GM21576 (cell line): Measurements from ENCODE around the gene NEK1.
"Not testable (repeated sequence)": the region's sequence is repeated elsewhere in the genome, so short reads cannot be mapped to it uniquely, and the experiment has no call there.

Experiments used
- ATAC-seq: cut with Tn5 transposase; IDR thresholded peaks from one replicate; pipeline ENCODE4 v1.9.1; 2021; ENCODE audit warnings: mild to moderate bottlenecking, moderate library complexity; ENCODE audit not compliant: unreplicated experiment

The NEK1 gene

DNA sequence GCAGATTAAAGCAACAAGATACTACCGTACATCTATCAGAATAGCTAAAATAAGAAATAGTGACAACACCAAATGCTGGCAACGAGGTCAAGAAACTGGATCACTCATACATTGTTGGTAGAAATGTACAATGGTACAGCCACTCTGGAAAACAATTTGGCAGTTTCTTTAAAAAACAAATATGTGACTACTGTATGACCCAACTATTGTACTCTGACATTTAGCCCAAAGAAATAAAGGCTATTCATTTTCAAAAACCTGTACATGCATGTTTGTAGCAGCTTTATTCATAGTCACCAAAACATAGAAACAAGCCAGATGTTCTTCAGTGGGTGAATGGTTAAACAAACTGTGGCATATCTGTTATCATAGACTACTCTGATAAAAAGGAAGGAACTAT, 16.2 kb upstream of the NEK1 start:
- ATAC-seq, result no peak

DNA sequence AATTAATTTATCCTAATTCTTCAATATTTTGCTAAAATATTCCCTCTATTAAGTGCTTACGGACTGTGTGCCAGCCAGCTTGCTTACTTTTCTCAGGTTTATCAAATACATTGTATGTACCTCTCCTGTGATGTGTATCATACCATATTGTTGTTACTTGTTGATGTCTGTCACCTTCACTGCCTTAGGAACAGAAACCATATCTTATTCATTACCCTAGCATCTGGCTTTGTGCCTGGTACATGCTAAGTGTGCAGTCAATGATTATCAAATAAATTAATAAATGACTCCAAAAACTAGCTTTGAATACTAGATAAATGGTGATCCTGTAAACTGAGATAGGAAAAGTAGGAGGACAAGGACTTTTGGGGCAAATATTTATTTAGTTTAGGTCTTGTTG, 14.9 kb upstream of the NEK1 start:
- no peak for ATAC-seq

DNA sequence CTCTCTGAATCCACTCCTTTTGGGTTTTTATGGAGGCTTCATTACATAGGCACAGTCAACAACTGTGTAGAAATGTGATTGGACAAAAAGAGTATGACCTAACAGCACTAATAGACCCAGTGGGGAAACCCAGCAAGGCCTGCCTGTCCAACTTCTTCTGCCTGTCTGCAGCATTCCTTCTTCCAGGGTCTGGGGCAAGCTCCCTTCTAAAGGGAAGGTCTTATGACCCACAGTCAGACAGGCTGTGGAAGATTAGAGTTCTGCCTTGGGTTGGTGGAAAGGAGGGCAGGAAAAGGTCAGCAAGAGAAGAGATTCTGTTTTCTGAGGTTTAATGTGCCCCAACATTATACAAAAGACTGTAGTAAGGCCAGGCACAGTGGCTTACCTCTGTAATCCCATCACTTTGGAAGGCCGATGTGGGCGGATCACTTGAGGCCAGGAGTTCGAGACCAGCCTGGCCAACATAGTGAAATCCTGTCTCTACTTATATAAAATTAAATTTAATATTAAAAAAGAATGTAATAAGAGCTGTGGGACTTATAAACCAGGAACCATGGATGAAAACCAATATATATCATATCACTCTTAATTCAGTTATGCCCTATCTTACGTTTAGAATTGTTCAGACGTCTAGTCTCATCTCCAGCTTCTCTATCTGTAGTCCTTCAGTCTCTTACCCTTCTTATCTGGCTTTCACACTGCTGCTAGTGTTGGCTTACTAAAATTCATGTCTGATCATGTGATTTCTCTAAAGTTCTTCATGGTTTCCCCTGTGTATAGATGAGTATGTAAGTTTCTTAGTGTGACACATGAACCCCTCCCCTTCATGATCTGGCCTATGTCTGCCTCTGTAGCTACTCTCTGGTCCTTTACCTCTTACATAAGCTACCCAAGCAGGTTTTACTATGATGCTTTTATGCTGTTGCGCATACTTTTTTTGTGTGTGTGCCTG, 14.2 kb upstream of the NEK1 start:
- no peak for ATAC-seq

DNA sequence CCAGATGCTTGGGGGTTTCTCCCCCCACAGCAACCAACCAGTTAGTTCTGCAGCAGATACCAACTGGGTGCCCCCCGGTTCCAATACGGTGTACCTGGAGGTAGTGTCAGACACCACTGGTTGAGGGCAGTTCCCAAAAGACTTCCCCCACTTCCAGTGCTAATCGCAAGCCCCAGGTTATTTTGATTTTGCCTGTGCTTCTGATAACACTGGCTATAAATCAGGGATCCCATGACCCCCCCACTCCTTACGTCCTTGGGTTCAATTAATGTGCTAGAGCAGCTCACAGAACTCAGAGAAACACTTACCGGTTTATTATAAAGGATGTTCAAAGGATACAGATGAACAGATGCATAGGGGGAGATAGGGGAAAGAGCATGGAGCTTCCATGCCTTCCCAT, 13.5 kb upstream of the NEK1 start:
- ATAC-seq, result no peak

DNA sequence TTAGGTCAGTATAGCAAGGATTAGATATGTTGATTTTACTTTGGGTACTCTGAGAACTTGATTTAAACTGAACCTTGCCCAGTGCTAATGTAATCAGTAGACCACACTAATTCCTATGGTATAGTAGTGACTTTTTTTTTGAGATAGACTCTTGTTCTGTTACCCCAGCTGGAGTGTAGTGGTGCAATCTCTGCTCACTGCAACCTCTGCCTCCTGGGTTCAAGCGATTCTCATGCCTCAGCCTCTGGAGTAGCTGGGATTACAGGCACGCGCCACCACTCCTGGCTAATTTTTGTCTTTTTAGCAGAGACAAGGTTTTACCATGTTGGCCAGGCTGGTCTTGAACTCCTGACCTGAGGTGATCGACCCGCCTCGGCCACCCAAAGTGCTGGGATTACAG, 11.6 kb upstream of the NEK1 start:
- ATAC-seq, result not testable (repeated sequence)

DNA sequence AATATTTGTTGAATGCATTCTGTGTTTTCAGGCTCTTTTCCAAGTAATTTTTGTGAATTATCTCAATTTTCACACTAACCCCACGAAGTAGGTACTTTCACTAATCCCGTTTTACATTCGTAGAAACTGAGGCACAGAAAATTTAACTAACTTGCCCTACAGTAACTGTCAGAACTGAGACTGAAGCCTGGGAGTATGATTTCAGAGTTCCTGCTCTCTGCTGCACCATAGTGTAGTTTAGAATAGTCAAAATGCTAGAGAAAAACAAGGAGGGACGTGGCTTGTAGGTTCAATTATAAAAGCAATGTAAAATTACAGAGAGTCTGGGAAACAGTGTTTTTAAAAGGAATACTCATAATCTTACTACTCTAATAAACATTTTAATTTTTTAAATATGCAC, 10.2 kb upstream of the NEK1 start:
- no peak for ATAC-seq

DNA sequence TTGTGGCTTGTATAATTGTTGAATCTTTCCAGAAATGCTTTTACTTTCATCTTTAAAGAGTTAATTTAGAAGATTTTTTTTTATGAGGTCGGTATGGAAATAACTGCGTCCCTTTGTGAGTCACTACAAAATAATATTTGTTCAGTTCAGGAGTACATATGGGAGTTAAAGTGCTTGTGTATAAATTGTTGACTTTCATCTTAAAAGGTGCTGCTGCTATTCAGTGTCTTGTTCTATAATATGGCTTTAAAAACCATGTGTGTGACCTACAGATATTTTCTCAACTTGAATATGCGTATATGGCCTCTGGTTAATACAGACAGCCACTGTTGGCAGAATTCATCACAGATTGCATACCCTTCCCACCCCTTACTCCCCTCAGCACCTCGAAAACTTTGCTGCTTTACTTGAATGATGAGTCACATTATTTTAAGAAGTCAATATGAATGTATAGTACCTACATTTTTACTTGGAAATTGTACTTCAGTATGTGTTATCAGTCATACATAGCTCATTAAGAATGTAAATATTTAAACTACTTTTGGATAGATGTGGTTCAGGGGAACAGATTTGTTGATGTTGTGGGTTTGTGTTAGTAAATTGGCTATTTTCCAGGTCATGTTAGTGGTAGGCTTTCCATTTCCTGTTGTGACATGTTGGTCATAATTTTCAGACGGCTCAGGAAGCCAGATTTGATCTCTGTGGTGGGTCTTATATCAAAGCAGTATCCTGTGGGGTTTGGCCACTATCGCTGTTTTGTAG, 9.5 kb upstream of the NEK1 start:
- no peak for ATAC-seq

DNA sequence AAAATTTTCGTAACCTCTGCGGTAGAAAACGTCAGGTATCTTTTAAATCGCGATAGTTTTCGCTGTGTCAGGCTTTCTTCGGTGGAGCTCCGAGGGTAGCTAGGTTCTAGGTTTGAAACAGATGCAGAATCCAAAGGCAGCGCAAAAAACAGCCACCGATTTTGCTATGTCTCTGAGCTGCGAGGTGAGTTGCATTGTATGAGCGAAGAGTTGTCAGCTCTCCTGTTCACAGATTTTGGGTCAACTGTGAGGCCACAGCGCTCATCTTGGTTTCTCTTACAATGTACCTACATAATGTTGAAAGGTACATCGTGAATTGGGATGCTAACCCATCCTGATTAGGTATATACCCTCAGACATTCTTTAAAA, 8.5 kb upstream of the NEK1 start:
- ATAC-seq, result no peak

DNA sequence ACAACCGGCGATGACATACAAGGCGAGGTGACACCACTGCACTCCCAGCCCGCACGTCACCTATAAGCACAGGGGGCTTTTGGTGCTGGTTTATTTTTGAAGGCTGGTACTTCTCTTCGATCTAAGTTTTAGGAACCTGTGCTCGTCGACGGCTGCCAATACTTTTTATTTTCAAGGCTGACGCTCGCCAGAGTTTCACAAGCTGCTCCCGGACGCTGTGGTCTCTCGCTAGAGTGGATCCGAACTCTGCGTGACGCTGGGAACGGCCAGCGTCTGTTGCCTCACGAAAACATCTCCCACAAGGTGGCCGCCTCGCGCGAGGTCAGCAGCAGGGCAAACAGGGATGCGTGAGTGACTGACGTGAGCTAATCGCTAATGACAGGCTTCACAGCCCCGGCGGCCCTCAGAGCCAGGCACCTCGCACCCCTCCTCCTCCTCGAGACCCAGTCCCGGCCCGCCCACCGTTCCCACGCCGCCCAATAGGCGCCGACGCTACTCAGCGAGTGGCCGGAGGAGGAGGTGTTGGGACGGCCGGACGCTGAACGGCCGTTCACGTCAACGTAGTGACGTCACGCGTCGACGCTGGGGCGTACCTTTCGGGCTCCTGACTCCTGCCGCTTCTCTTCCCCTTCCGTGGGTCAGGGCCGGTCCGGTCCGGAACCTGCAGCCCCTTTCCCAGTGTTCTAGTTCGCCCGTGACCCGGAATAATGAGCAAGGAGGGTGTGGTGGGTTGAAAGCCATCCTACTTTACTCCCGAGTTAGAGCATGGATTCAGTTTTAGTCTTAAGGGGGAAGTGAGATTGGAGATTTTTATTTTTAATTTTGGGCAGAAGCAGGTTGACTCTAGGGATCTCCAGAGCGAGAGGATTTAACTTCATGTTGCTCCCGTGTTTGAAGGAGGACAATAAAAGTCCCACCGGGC, 7.8 kb upstream of the NEK1 start, which contains the start of gene CLCN3:
TSS of gene CLCN3 (plus strand) at position 621 of the 922 bp plus-strand sequence. CDS start 15,351 bp downstream, outside the sequence.
- peak; percentile 95 for ATAC-seq

DNA sequence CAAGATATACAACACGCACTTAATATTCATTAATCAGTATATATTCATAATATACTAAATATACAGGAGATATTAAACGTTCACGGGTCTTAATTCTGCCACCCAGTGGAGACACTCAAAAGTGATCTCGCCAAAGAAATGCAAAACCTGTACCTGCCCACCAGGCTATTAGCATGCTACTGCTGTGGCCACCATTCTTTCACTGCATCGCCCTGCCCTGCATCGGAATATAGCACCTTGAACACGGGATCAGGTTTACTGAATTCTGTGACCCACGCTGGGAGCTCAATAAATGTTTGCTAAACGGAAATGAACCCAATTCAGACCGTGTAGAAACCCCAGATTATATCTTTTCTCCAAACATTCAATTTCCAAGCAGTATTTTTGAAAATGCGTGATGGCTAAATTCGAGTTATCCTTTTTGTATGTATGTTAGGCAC, 7.2 kb upstream of the NEK1 start:
- ATAC-seq, result peak; percentile 41

DNA sequence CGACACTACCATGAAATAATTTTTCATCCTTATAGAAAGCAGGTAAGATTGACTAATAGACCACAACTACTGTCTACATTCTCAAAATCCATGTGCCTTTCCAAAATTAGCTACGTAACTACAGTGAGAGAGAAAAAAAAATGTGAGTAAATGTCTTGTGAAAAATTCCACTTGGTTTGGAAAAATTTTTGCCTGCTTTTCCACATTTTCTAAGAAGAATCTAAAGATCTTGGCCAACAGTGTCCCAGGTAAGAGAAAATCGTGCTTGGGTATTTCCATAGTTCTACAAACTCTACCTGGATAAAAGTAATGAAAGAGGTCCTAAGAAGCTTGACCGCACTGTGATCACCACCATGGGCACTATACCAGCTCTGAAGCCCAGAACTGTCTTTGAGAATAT, 6.6 kb upstream of the NEK1 start:
- ATAC-seq, result no peak

DNA sequence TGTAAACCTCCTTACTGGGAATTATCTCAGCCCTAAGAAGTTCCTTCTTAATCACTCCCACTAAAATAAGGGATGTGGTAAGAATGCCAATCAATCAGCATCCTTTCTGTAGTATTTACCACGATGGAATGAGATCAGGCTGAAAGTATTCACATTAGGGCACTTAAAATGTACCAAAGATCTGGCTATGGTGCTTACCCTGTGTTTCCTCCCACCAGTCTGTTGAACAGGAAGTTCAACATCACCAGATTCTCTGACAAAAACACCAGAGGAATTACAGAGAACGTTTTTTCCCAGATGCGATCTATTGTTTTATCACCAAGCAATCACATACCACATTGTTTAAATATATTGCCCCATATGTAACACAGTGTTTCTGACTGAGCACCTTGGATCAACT, 5.9 kb upstream of the NEK1 start:
- ATAC-seq, result no peak

DNA sequence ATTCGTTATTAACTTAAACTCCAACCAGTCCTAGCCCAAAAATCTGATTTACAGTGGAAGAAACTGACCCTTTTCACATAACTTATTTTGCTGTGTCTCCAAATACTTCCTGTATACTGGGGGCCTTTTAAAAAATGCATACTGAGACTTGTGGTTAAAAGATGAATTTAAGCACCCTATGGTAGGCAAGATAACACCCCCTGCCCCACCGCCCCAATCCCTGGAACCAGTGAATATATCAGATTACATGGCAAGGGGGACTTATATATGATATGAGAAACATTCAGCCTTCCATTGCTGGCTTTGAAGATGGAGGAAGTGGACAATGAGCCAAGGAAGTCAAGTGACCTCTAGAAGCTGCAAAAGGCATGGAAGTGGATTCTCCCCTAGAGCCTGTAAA, 4.9 kb upstream of the NEK1 start:
- no peak for ATAC-seq

DNA sequence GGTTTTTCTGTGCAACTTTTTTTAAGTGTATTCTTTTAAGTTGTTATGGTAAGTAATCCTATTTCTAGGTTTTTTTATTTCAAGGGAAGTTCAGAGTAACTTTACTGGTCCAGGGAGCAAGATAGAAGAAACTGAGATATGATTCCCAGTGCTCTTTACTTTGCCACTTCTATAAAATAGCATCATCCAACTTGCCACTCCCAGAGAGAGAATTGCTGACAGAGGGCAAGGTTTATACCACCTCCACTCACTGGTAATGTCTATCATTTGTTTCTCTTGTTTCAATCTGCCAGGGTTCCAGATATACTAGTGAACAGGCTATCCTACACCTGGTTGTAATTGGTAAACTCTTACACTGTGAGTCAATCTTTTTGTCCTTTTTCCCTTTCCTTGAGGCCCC, 4.5 kb upstream of the NEK1 start:
- no peak for ATAC-seq

DNA sequence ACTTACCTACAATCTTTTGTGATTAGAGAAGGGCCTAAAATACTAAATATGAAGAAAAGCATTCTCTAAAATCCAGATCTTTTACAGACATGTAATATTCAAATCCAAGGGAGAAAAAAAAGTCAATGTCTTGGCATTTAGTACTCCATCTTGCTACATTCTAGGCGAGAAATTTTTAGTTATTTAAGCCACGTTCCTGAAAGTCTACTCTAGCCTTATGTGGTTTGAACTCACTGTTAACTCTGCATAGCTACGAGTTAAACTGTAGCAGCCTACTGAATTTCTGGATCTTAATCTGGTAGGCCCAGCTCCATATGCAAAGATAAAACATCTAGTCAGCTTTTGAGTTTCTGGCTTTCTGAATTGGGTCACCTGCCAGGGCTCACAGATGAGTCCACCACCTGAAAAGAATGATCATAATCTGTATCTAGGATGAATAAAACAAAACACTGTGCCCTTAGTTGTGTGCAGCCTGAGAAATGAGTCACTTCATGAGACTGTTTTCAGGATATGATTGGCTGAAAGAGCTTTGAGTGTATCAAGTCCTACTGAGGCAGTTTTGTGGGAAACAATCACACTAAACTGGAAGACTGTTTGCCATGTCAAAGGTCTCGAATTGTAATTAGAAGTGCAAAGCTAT, 3.2 kb upstream of the NEK1 start:
- no peak for ATAC-seq

DNA sequence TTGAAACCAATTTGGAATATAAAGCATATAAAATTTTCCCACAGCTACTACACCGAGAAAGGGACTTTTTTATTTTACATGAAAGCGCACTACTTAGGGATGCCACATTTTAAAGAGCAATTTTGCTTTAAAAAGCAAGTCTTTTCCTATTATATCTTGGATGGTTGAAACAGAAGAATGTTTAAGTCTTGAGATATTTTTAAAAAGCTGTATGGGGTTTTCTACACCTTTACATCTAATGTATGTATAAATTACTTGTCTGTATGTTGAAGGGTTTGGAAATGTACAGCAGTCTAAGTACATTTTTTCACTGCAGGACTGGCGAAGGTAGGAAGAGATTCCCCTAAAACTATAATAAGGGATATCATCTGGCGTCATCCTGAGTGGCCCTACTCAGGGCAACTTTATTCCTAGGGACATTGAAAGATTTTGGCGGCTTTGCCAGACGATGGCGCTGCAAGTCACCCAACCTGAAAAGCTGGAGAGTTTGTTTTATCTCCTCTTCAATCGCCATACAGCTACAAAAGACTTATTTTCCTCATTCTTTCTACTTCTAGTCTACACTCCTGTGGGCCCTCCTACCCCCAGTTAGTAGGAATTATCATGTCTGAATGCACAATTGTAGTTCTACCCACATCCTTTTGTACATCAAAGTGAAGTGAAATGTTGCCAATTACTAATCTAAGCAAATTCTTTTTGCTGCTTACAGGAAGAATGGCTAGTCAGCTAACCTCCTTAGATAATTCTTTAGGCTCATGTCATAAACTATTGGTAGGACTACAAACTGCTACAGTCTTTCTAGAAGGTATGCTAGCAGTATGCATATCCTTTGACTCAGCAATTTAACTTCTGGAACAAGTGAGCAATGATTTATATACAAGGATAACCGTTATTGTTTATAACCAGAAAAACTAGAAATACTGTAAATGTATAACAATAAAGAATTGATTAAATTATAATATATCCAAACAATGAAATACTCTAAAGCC, 782 bp upstream of the NEK1 start:
- peak; percentile 39 for ATAC-seq

DNA sequence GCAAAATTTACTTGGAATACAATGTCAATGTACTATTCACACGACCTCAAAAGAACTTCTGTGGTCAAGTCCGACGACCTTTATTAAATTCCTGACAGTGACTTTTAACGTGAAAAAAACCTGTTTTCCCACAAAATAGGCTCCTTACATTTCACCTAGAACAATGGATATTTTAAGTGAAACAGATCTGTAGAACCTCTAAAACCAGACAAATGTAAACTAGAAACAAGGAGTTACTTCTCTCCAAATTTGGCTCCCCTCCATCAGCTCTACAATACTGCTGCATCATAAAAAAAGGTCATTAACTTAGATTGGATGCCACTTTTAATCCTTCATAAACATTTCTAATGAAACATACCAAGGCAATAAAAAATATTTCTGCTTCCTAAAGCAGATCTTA, 1.2 kb downstream of the NEK1 start:
- ATAC-seq, result no peak

DNA sequence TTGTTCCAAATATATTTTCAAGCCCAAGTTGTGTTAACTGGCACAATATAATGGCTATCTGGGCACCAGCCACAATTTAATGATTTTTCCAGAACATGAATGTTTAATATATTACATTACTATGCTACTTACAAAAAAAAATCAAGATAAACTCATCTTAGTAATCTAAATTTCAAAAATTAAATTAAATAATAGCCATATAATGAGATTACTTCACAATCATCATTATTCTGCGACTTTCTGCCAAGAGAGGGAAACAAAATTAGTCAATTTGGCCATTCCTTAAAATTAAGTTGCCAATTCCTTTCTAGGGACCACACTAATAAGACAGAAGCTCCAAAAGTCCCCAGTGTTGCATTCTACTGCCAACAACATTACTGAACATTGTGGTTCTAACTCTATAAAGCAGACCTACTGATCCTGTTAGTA, 7.5 kb downstream of the NEK1 start:
- ATAC-seq, result no peak
